HAP-1 (cell line): ENCODE measurements around the gene SOX11.

Experiments
- DNase-seq, 2 experiments: peaks; one replicate each; pipeline ENCODE4 v3.0.0-alpha.2; 2016 to 2020; ENCODE audit warnings: low spot score in 2 of 2
- H3K27me3 ChIP-seq: fragments of 250-450 bp; sonication (Bioruptor Pico); 2 replicates; pipeline ENCODE4 v1.5.1; 2020; ENCODE audit warnings: low read depth, mild to moderate bottlenecking, moderate library complexity
- H3K36me3 ChIP-seq: fragments of 250-450 bp; sonication (Bioruptor Pico); replicated peaks from 2 replicates; pipeline ENCODE4 v1.5.1; 2020; ENCODE audit warnings: mild to moderate bottlenecking
- H3K4me1 ChIP-seq: fragments of 250-450 bp; sonication (Bioruptor Pico); 2 replicates; pipeline ENCODE4 v1.5.1; 2020; ENCODE audit warnings: mild to moderate bottlenecking
- H3K4me3 ChIP-seq: fragments of 250-450 bp; sonication (Bioruptor Pico); 2 replicates; pipeline ENCODE4 v1.5.1; 2020; ENCODE audit warnings: mild to moderate bottlenecking, moderate library complexity
- H3K9me3 ChIP-seq: fragments of 250-450 bp; sonication (Bioruptor Pico); 2 replicates; pipeline ENCODE4 v1.5.1; 2020; ENCODE audit warnings: mild to moderate bottlenecking, moderate library complexity
- in situ Hi-C: fragments of 300-500 bp; cut with MboI; formaldehyde crosslinking; loops from 3 replicates; pipeline ENCODE4 v1.14.3; 2020; ENCODE audit warnings: low sequenced_read_pairs, inconsistent platforms, mixed read lengths

SOX11 gene

GRCh38 chr2:5677133-5677532 is 15.1 kb upstream of the SOX11 start:
- H3K4me3 ChIP-seq: no peak overlapping the region
- in situ Hi-C loops: no loop called here
- no peak for DNase-seq
- no peaks in the 10 kb centered on the region for H3K4me1 ChIP-seq
- no peaks in the 10 kb centered on the region for H3K9me3 ChIP-seq
- H3K36me3 ChIP-seq: no peaks in the 10 kb centered on the region
- H3K27me3 ChIP-seq: no peaks in the 10 kb centered on the region

DNA sequence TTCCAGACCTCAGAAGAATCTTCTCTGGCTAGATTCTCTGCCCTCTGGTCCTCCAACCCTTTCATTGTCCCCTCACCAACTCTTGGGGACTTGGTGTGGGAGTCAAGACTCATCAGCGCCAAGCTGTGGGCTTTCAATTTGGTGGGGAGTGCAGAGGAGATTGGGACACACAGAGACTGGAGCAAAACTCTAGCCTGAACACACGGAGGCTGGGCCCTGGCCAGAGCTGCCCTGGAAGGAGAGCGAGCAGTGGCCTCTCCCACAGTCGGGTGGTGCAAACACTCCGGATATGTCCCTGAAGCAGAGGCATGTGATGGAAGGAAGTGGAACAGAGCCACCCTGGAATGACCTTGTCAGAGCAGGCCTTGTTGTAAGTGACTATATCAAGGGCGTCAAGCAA is 8.7 kb upstream of the SOX11 start:
- in situ Hi-C loops: no loop called here
- no peaks in the 10 kb centered on the region for H3K9me3 ChIP-seq
- no peaks in the 10 kb centered on the region for H3K27me3 ChIP-seq
- H3K4me1 ChIP-seq: no peaks in the 10 kb centered on the region
- no peaks in the 10 kb centered on the region for H3K36me3 ChIP-seq
- no peak for DNase-seq
- H3K4me3 ChIP-seq: no peak overlapping the region

GRCh38 chr2:5685225-5685624 is 7.0 kb upstream of the SOX11 start:
- Histone ChIP-seq H3K9me3 (no peaks in the 10 kb centered on the region), H3K4me3 (no peak overlapping the region), H3K36me3 (no peaks in the 10 kb centered on the region), H3K4me1 (no peaks in the 10 kb centered on the region), H3K27me3 (no peaks in the 10 kb centered on the region)
- in situ Hi-C loops: no loop called here
- no peak for DNase-seq

DNA sequence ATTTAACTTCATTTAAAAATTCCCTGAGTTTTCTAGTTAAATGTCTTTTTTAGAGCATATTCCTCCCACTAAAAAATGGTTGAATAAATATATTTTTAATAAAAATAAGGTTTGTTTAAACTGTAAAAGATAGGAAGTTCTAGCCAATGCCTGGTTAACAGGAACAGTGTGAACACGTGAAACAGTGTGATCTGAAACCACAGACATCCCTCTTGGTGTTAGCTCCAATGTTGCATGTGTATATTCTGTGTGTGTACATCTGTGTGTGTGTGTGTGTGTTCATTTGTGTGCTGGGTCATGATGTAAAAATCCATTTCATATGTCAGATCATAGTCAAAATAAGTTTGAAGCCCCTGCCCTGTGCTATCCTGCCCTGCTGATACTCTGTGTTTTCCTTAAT is 6.1 kb upstream of the SOX11 start:
- Histone ChIP-seq H3K9me3 (no peaks in the 10 kb centered on the region), H3K4me1 (no peaks in the 10 kb centered on the region), H3K4me3 (no peak overlapping the region), H3K27me3 (no peaks in the 10 kb centered on the region), H3K36me3 (no peaks in the 10 kb centered on the region)
- DNase-seq: no peak
- in situ Hi-C loops: no loop called here

DNA sequence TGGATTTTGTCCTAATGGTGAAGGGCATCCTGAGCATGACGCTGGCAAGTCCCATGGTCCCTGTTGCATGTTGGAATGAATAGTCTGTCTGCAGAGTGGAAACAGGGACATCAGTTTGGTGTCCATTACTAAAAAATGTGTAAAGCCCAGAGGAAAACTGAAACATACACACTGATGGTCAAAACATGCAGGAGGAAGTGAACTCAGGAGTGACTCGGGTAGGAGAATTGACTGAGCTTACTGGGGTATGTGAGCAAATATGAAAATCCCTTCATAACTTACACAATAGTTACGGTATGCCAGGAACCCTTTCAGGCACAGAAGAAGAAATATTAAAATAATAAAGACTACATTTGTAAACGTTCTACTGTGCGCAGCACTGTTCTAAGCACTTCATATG is 5.6 kb upstream of the SOX11 start:
- Histone ChIP-seq H3K36me3 (no peaks in the 10 kb centered on the region), H3K9me3 (no peaks in the 10 kb centered on the region), H3K4me3 (no peak overlapping the region), H3K4me1 (no peaks in the 10 kb centered on the region), H3K27me3 (no peaks in the 10 kb centered on the region)
- in situ Hi-C loops: no loop called here
- no peak for DNase-seq

- Histone ChIP-seq H3K27me3 (no peaks in the 10 kb centered on the region), H3K4me1 (no peaks in the 10 kb centered on the region), H3K9me3 (no peaks in the 10 kb centered on the region), H3K4me3 (no peak overlapping the region), H3K36me3 (no peaks in the 10 kb centered on the region)
- no peak for DNase-seq
- in situ Hi-C loops: no loop called here
Observed at GRCh38 chr2:5689750-5690149, 2.4 kb upstream of the SOX11 start.

DNA sequence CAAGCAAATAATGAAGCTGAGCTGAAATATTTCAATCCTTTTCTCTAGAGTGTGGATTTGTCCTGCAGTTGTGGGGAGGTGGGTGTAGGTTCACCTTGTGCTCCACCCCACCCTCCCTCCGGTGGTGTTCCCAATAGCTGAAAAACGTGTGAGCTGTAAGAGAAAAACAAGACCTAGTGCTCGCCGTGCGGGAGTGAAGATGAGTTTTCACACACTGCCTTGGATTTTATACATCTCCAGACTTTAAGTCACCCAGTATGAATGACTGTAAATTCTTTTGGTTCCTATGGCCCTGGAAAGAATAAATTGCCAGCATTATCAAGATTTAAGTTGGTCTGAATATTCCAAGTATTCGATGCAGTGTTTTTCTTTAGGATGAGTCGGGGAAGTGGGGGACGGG is 1.9 kb upstream of the SOX11 start:
- no peak for DNase-seq
- Histone ChIP-seq H3K27me3 (no peaks in the 10 kb centered on the region), H3K9me3 (no peaks in the 10 kb centered on the region), H3K36me3 (no peaks in the 10 kb centered on the region), H3K4me3 (no peak overlapping the region), H3K4me1 (no peaks in the 10 kb centered on the region)
- in situ Hi-C loops: no loop called here

- Histone ChIP-seq H3K4me1 (no peaks in the 10 kb centered on the region), H3K4me3 (no peak overlapping the region), H3K9me3 (no peaks in the 10 kb centered on the region), H3K36me3 (no peaks in the 10 kb centered on the region), H3K27me3 (no peaks in the 10 kb centered on the region)
- in situ Hi-C loops: no loop called here
- no peak for DNase-seq
Observed at GRCh38 chr2:5690718-5691220, 1.4 kb upstream of the SOX11 start.

DNA sequence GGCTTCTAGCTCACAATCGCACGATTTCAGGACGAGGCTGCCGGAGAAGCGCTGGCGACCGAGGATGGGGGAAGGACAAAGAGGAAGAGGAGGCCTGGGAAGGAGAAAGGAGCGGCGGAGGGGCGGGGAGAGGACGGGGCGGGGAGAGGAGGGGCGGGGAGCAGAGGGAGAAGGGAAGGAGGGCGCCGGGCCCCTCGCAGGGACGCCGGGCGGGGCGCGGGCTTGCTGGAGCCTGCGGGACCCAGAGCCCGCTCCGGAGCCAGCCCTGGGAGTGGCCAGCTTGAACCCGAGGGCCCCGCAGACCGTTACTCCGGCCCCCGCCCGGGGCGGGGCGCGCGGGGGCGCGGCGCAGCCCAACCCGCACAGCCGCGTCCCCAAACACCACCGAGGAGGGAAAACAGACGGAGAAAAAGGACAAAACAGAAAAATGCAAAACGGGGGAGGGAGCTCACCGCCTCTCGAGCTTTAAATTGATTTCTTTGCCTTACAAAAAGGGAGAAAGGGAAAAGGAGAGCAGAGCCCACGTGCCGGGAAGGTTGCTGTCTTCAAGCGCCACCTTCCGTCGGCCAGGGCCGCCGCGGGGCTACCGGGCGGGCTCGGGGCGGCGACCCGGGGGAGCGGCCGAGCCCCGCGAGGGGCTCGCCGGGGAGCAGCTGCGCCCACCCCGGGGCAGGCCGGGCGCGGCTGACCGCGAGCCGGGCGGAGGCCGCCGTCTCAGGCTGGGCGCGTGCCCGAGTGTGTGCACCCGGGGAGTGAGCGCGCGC is 781 bp upstream of the SOX11 start:
- H3K27me3 ChIP-seq: no peaks in the 10 kb centered on the region
- DNase-seq: no peak
- H3K9me3 ChIP-seq: no peaks in the 10 kb centered on the region
- no peaks in the 10 kb centered on the region for H3K4me1 ChIP-seq
- H3K4me3 ChIP-seq: no peak overlapping the region
- in situ Hi-C loops: no loop called here
- no peaks in the 10 kb centered on the region for H3K36me3 ChIP-seq

GRCh38 chr2:5692561-5693286 is 540 bp downstream of the SOX11 start:
- Histone ChIP-seq H3K27me3 (no peaks in the 10 kb centered on the region), H3K36me3 (no peaks in the 10 kb centered on the region), H3K4me1 (no peaks in the 10 kb centered on the region), H3K4me3 (no peak overlapping the region), H3K9me3 (no peaks in the 10 kb centered on the region)
- no peak for DNase-seq
- in situ Hi-C loops: no loop called here

GRCh38 chr2:5693287-5694201 is 1.4 kb downstream of the SOX11 start:
- DNase-seq: no peak
- Histone ChIP-seq H3K36me3 (no peaks in the 10 kb centered on the region), H3K4me1 (no peaks in the 10 kb centered on the region), H3K4me3 (no peak overlapping the region), H3K9me3 (no peaks in the 10 kb centered on the region), H3K27me3 (no peaks in the 10 kb centered on the region)
- in situ Hi-C loops: no loop called here

DNA sequence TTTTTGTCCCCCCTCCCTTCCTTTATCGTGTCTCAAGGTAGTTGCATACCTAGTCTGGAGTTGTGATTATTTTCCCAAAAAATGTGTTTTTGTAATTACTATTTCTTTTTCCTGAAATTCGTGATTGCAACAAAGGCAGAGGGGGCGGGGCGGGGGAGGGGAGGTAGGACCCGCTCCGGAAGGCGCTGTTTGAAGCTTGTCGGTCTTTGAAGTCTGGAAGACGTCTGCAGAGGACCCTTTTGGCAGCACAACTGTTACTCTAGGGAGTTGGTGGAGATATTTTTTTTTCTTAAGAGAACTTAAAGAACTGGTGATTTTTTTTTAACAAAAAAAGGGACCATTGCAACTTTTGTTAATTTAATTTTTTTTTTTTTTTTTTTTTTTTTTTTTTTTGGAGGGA is 2.1 kb downstream of the SOX11 start:
- no peak for DNase-seq
- H3K27me3 ChIP-seq: no peaks in the 10 kb centered on the region
- no peaks in the 10 kb centered on the region for H3K36me3 ChIP-seq
- no peaks in the 10 kb centered on the region for H3K4me1 ChIP-seq
- in situ Hi-C loops: no loop called here
- no peaks in the 10 kb centered on the region for H3K9me3 ChIP-seq
- H3K4me3 ChIP-seq: no peak overlapping the region

DNA sequence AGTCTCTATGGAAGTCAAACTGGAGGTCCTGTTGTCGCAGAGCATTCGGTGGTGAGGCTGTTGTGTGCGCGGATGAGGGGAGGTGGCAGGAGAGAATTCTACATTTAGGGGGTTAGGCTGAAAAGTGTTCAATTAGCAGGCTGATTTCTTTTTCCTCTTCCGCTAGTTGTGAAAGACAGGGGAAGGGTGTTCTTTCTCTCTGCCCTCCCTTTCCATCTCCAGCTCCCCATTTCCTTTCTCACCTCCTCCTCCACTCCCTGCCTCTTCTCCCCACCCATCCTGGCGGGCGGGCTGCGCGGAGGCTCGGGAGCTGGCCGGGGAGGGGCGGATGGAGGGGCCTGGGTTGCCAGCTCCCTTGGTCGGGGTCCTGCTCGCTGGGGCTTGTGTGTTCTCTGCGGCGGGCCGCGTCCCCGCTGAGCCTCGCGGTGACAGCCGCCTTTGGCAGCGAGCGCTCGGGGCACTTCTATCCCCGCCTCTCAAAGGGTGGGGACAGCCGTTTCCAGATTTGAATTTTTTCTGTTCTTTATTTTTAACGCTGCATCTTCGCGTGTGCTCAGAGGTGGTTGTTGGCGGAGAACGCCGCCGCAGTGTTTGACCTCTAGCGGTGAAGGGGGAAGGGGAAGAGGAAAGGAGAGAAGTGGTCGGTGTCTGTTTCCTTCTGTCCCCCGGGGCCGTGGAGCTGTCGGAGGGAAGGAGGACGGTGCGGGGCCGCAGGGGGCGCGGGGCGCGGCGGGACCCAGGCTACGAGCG is 3.6 kb downstream of the SOX11 start:
- H3K4me3 ChIP-seq: no peak overlapping the region
- DNase-seq: no peak

More for the DNA sequence above, 3.6 kb downstream of the SOX11 start:
- Histone ChIP-seq H3K36me3 (no peaks in the 10 kb centered on the region), H3K27me3 (no peaks in the 10 kb centered on the region), H3K9me3 (no peaks in the 10 kb centered on the region), H3K4me1 (no peaks in the 10 kb centered on the region)
- in situ Hi-C loops: no loop called here
